ENCODE results near the gene RPL35.

Gene RPL35

GRCh38 chr9:124861342-124862229, at the start of gene RPL35, which contains the start of gene ARPC5L:
TSS of gene RPL35 (minus strand) at chr9:124861957. CDS start at chr9:124861912, 45 bp downstream.
TSS of gene ARPC5L (plus strand) at chr9:124862130. CDS start at chr9:124869291, 7,161 bp downstream.
- peak; percentile 96 for DNase-seq

- DNase-seq, result no peak
These were observed 46.3 kb upstream of the RPL35 start for GRCh38 chr9:124908098-124908497.

DNA sequence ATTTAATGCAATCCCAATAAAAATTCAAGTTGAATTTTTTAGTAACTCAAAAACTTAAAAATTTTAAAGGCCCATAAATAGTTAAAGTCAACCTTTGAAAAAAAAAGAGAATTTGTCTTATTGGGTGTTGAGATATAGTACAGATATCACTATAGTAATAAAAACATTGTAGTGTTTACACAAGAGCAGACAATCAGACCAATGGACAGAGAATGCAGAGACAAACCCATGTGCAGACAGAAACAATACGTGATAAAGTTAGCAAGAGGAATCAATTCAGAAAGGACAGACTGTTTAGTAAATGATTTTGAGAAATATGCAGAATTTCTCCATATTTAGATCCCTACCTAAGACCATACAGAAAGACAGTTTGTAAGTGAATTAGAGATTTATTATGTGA, 45.2 kb upstream of the RPL35 start:
- no peak for DNase-seq

DNA sequence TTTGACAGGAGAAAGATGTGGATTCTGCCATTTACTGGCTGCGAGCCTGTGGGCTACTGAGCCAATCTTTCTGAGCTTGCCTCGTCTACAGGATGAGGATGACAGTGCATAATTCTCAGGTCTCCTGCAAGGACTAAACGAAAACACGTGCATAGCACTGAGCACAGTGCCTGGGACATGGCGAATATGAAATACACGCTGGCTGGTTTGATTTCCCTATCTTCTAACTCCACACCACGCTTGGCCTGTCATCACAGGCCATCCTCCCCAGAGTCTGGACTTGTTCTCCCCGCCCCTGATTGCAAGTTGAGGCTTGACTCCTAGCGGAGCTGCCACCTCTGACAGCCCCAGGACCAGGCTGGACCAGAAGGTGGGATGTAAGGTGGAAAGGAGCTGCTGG, 38.1 kb upstream of the RPL35 start:
- DNase-seq, result no peak

- no peak for DNase-seq
These were observed 36.1 kb upstream of the RPL35 start for GRCh38 chr9:124897570-124898460.

GRCh38 chr9:124894741-124895170, 33.0 kb upstream of the RPL35 start:
- peak; percentile 8 for DNase-seq

GRCh38 chr9:124894035-124894740, 32.4 kb upstream of the RPL35 start:
- DNase-seq, result no peak

DNA sequence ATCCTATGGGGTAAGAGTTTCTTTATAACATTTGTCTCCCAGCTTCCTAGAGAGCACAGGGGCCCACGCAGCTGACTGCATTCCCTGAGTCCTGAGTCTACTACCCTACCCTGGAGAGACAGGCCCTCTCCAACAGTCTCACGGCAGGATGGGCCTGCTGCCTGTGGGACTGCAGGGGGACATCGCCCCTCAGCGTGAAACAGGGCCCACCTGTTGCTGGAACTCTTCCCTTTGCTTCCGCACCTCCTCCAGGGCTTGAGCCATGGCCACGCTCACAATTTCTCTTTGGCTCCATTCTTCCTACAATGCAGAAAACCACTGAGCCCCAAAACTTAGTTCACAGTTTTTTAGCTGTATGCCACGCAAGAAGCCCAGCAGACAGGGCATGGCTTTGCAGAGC, 28.4 kb upstream of the RPL35 start:
- DNase-seq, result no peak

- no peak for DNase-seq
These were observed 27.2 kb upstream of the RPL35 start for GRCh38 chr9:124889006-124889405.

- no peak for DNase-seq
These were observed 26.1 kb upstream of the RPL35 start for GRCh38 chr9:124887832-124888231.

DNA sequence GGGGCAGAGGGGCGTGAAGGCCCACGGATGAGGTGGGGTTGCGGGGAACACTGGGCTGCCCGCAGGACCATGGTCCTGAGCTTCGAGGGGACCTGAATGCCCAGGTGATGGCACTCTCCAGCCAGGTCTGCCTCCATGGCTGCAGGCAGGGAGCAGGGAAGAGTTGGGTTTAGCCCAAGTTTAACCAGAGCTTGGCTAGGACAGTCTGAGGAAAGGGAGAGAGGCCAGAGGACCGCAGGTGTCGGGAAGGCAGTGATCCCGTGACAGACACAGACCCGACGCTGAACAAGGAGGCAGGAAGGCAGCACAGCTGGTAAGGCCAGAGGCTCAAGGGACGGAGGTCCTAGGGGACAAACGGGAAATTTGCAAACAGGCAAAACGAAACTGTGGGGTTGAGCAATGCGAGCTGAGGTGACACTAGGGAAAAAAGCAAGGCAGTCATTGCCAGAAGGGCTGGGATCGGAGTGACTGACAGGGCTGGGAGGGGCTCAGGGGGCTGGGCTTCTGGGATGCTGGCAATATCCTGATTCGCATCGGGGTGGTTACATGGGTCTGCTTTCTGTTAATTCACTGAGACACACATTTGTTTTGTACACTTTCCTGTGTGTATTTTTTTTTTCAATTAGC, 25.2 kb upstream of the RPL35 start:
- no peak for DNase-seq

DNA sequence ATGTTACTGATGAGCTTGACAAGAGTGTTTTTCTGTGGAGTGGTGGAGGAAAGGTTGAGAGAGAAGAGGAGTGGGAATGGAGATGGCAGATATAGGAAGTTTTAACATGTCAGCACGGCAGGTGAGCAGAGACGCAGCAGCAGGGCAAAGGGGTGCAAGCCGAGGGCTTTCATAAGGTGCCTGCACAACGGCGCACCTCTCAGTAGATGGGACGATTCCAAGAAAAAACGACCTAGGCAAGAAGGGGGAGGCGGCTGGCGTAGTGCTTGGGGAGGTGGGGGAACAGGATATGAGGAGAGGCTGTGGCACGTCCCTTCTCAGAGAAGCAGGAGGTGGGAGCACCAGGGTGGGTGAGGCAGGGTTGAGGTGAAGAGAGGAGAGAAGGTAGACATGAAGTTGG, 24.7 kb upstream of the RPL35 start:
- DNase-seq, result no peak

- DNase-seq, result no peak
These were observed 23.8 kb upstream of the RPL35 start for GRCh38 chr9:124885551-124885950.

DNA sequence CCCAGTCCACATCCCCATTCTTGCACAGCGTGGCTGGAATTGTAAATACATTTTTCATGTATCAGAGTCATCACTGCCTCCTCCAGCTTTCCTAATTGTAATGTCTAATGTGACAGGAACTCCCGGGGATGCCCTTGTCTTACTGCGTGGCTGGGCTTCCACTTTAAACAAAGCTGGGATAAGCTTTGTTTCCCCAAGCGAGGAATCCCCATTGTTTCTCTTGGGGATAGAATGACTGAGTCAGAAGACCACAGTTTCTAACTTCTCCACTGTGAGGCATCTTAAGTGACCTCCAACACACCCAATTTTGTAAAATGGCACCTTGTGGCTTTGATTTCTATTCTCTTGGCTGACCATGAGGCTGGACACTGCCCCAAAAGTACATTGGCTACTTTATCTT, 22.6 kb upstream of the RPL35 start:
- no peak for DNase-seq

DNA sequence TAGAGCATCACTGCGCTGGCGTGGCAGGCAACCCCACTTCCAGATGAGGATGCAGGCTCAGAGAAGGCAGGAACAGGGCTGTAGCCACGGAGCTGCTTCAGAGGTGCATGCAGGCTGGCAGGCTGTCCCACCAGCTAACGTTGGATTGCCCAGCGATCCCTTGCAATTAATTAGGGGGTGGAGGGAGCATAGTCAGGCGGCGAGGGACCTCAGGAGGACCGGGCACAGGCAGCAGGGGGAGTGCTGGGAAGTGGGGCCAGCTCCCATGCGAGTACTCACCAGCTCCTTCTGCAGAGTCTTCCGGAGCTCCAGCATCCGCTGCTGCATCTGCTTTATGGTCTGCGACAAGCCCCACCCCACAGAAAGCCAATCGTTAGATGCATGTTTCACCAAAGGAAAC, 20.5 kb upstream of the RPL35 start:
- no peak for DNase-seq

GRCh38 chr9:124881138-124881743, 19.5 kb upstream of the RPL35 start:
- no peak for DNase-seq

DNA sequence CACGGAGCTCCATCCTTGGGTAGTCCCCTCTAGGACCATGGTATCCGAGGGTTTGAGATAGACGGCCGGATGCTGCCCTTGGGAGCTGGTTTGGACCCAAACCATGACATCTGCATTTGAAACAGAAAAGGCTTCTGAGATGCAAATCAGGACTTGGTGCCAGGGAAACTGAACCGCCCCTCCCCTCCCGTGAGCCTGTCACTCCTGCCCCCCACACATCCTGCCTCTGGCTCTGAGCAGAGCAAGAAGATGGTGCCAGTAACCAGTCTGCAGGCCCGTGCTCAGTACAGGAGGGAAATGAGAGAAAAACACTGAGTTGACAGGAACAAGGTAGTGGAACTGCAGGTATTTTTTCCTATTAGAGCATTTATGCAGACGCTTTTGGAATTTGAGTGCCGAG, 18.7 kb upstream of the RPL35 start:
- DNase-seq, result no peak

DNA sequence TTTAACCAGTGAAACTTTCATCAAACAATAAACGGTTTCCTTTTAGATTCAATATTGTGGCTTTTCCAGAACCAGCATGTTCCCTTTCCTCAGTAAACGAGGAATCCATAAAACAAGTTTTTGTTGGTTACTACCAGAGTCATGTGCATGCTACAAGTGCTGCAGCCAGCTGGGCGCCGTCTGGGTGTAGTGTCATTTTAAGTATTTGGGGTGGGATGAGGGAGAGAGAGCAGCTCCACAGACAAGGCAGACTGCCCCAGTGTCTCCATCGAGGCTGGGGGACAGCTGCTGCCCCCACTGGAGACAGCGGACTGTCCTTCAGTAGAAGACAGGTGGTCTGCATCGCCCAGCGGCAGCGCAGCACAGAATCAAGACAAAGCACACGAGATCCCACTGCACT, 17.5 kb upstream of the RPL35 start:
- no peak for DNase-seq

DNA sequence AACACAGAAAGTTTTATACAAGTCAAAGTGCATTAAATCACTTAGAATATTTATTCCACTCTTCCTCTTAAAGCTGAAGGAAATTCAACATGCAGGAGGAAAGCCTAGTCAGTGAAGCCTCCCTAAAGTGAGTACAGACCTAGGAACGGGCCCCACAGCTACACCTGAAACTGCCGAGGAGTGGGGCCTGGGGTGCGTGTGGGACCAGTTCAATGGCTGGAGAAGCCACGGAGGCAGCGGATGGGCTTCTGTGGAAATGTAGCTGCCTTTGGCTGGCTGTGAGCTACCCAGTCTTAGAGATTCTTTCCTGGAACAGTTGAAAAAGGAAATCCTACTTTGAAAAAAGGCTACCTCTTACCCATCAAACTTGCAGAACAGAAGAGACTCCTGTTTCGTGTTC, 16.8 kb upstream of the RPL35 start:
- DNase-seq, result no peak

DNA sequence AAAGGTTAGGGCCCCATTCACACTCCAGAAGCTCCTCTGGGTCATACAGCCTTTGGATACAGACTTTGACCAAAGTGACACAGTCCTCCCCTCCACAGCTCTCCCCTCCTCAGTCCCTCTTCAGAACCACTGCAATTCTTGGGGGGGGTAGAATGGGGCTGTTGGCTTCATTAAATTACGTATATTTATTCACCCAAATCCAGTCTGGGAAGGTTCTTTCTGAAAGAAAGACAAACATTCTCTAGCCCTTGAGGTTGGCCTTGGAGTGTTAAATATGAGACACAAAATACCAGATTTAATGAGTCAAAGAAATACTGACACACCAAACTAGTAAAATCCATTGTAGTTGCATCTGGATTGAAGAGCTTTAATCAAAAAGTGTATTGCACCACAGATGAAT, 16.3 kb upstream of the RPL35 start:
- no peak for DNase-seq

DNA sequence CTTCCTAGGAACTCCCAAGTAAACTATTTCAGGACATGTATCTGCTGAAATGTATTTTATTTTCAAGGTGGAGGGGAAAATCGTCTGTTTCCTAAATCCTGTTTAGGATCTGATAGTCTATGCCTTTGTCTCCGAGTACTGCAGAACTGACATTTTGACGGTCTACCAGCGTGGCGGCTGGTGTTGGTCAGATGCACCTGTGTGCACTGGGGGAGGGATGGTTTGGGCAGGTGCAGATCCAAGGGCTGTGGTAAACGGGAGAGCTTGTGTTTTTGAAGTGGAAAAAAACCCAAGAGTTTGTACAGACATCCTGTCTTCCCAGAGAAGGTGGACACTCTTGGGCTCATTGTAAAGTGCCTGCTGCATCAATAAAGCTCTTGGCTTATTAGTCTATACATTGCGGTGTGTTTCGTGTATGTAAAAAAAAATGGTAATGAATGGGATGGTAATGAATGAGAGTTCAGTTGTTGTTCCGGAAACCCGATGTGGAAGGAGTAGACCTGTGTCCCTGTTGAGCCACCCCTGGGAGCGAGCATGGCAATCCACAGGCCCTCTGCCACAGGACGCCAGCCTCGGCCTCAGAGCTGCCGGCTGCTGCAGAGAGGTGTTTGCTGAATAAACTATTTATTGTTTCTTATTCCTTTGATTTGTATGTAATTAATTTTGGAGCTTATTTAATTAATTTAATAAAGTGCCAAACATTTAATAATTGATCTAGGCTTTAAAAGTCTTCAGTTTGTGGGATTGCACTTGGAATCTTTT, 15.4 kb upstream of the RPL35 start:
- DNase-seq, result no peak
